Stimulated activated CD8-positive, alpha-beta memory T cell treated with anti-CD3 and anti-CD28 coated beads, Interleukin-15, amount 100 ng/mL, for 1 hour (primary cell): ENCODE results near the gene KCTD5.
A peak's percentile ranks its signal among the peaks of the same experiment; 100 is the strongest.
"Not testable (repeated sequence)": the region's sequence is repeated elsewhere in the genome, so short reads cannot be mapped to it uniquely, and the experiment has no call there.

Experiments used
- DNase-seq: peaks from one replicate; pipeline ENCODE4 v3.0.0-alpha.2; 2020; ENCODE audit warnings: low read depth

The KCTD5 gene

GRCh38 chr16:2682209-2683021 lies at the start of gene KCTD5:
Gene KCTD5 (plus strand): TSS chr16:2682523. CDS start chr16:2682549, 26 bp downstream.
- peak; percentile 92 for DNase-seq

GRCh38 chr16:2639071-2639721 lies 43.1 kb upstream of the KCTD5 start:
- DNase-seq = not testable (repeated sequence)

GRCh38 chr16:2639722-2640072 lies 42.6 kb upstream of the KCTD5 start:
- DNase-seq = not testable (repeated sequence)

- not testable (repeated sequence) for DNase-seq
Observed at GRCh38 chr16:2642561-2642960, 39.8 kb upstream of the KCTD5 start.

GRCh38 chr16:2644754-2645453 lies 37.4 kb upstream of the KCTD5 start:
- DNase-seq = not testable (repeated sequence)

GRCh38 chr16:2651268-2651871 lies 31.0 kb upstream of the KCTD5 start:
- DNase-seq = not testable (repeated sequence)

- not testable (repeated sequence) for DNase-seq
Observed at GRCh38 chr16:2653915-2654314, 28.4 kb upstream of the KCTD5 start.

GRCh38 chr16:2654949-2655348 lies 27.4 kb upstream of the KCTD5 start:
- DNase-seq = not testable (repeated sequence)

- no peak for DNase-seq
Observed at GRCh38 chr16:2656985-2657384, 25.3 kb upstream of the KCTD5 start.

- not testable (repeated sequence) for DNase-seq
Observed at GRCh38 chr16:2657803-2658202, 24.5 kb upstream of the KCTD5 start.

GRCh38 chr16:2659560-2659959 lies 22.8 kb upstream of the KCTD5 start:
- not testable (repeated sequence) for DNase-seq

GRCh38 chr16:2660014-2660662 lies 22.2 kb upstream of the KCTD5 start:
- DNase-seq = not testable (repeated sequence)

GRCh38 chr16:2660755-2661373 lies 21.5 kb upstream of the KCTD5 start:
- not testable (repeated sequence) for DNase-seq

GRCh38 chr16:2663553-2664546 lies 18.5 kb upstream of the KCTD5 start:
- DNase-seq = no peak

GRCh38 chr16:2664574-2664982 lies 17.7 kb upstream of the KCTD5 start:
- DNase-seq = no peak

- not testable (repeated sequence) for DNase-seq
Observed at GRCh38 chr16:2666671-2667070, 15.7 kb upstream of the KCTD5 start.

GRCh38 chr16:2669587-2669986 lies 12.7 kb upstream of the KCTD5 start:
- DNase-seq = not testable (repeated sequence)

GRCh38 chr16:2670017-2670416 lies 12.3 kb upstream of the KCTD5 start:
- DNase-seq = not testable (repeated sequence)

GRCh38 chr16:2671193-2671592 lies 11.1 kb upstream of the KCTD5 start:
- DNase-seq = not testable (repeated sequence)

GRCh38 chr16:2671741-2672140 lies 10.6 kb upstream of the KCTD5 start:
- DNase-seq = no peak
